K562 (cell line): Measurements from ENCODE around the gene CDIPT. TPM values are rescaled to one million over a fixed set of nuclear protein-coding genes. Genes with fewer than 3 reads are reported as not detected.
A peak's percentile ranks its signal among the peaks of the same experiment; 100 is the strongest.

Experiments used
- ATAC-seq: fragments of 200-7000 bp; cut with Tn5 transposase; 3 replicates; pipeline ENCODE4 v1.9.1; 2020; ENCODE audit warnings: moderate library complexity
- BruUV-seq: library from RNA; stranded (reverse); fragments of 400-500 nt; replicated peaks from 2 replicates; lab custom pipeline; 2021; lab: Mats Ljungman, UMichigan
- CTCF ChIA-PET: fragments of 300-600 bp; formaldehyde crosslinking; extraction: SDS; loops from one replicate; lab custom pipeline; 2021; ENCODE audit warnings: low intra/inter-chr PET ratio; lab: Yijun Ruan, JAX
- POLR2A ChIA-PET: fragments of 300-600, 350-650 bp; sonication (Branson Sonifier 250); formaldehyde crosslinking; extraction: SDS; loops from one replicate; lab custom pipeline; 2021; ENCODE audit warnings: antibody characterized with exemption, inconsistent platforms; lab: Yijun Ruan, JAX
- DNase-seq, 4 experiments: peaks; one replicate each; pipeline versions ENCODE4 v3.0.0 to v3.0.0-alpha.2; 2011 to 2018; ENCODE audit warnings: low spot score in 3 of 4, mixed read lengths in 3 of 4; ENCODE audit errors: extremely low read depth in 1 of 4
- FAIRE-seq: peaks from 2 replicates; lab custom pipeline; 2011; peaks lifted over from hg19 to GRCh38; lab: Jason Lieb, UNC
- H2AFZ ChIP-seq: 2 replicates; pipeline ENCODE4 v1.6.0; 2011; ENCODE audit warnings: low read depth, low read length, control low read depth, inconsistent platforms
- H3K27ac ChIP-seq: fragments of 200-600 bp; 3 replicates; pipeline ENCODE4 v1.8.0; 2011; ENCODE audit warnings: low read depth, mild to moderate bottlenecking, control low read depth, inconsistent platforms, low read length, moderate library complexity, mixed read lengths; ENCODE audit errors: extremely low read depth
- H3K27me3 ChIP-seq, 2 experiments: fragments of 300-600 bp in 1 of 2; 2 replicates in 1 of 2; 3 replicates in 1 of 2; pipeline versions ENCODE4 v1.6.0 to v1.8.0; 2011; ENCODE audit warnings: inconsistent platforms in 2 of 2, low read length in 2 of 2, mild to moderate bottlenecking in 1 of 2, mixed read lengths in 1 of 2, moderate library complexity in 1 of 2; ENCODE audit not compliant: control insufficient read depth in 2 of 2, insufficient read depth in 2 of 2
- H3K36me3 ChIP-seq: fragments of 300-600 bp; 3 replicates; pipeline ENCODE4 v1.8.0; 2011; ENCODE audit warnings: mild to moderate bottlenecking, low read length, inconsistent platforms; ENCODE audit not compliant: control insufficient read depth, insufficient read depth
- H3K4me1 ChIP-seq, 2 experiments: fragments of 200-600 bp in 1 of 2; replicated peaks in 1 of 2; 2 replicates in 1 of 2; 3 replicates in 1 of 2; pipeline versions ENCODE4 v1.5.1 to v1.8.0; 2011; ENCODE audit warnings: inconsistent platforms in 2 of 2, low read length in 2 of 2, mild to moderate bottlenecking in 1 of 2, mixed read lengths in 1 of 2, moderate library complexity in 1 of 2; ENCODE audit not compliant: control insufficient read depth in 2 of 2, insufficient read depth in 2 of 2
- H3K4me2 ChIP-seq: 2 replicates; pipeline ENCODE4 v1.6.1; 2011; ENCODE audit warnings: low read length, control low read depth, inconsistent platforms, mixed read lengths; ENCODE audit not compliant: insufficient read depth
- H3K4me3 ChIP-seq: fragments of 200-600 bp; sonication (generic), shearing (Covaris generic); 2 replicates; pipeline ENCODE4 v1.5.1; 2016; ENCODE audit warnings: control low read depth, inconsistent platforms
- H3K79me2 ChIP-seq: fragments of 200-600 bp; 3 replicates; pipeline ENCODE4 v1.8.0; 2011; ENCODE audit warnings: low read length, inconsistent platforms; ENCODE audit not compliant: control insufficient read depth, insufficient read depth
- H3K9ac ChIP-seq, 2 experiments: 2 replicates each; pipeline versions ENCODE4 v1.6.0 to v1.6.1; 2011; ENCODE audit warnings: low read depth in 2 of 2, low read length in 2 of 2, control low read depth in 1 of 2, inconsistent platforms in 1 of 2, mild to moderate bottlenecking in 1 of 2, mixed read lengths in 1 of 2; ENCODE audit not compliant: insufficient read depth in 1 of 2
- H3K9me1 ChIP-seq: one replicate; pipeline ENCODE4 v1.6.0; 2011; ENCODE audit warnings: inconsistent platforms, mild to moderate bottlenecking, low read length, moderate library complexity; ENCODE audit not compliant: control insufficient read depth, insufficient read depth
- H3K9me3 ChIP-seq: replicated peaks from 2 replicates; pipeline ENCODE4 v1.5.1; 2011; ENCODE audit warnings: low read depth, low read length, inconsistent platforms; ENCODE audit not compliant: control insufficient read depth, insufficient read depth
- H4K20me1 ChIP-seq: replicated peaks from 2 replicates; pipeline ENCODE4 v1.6.1; 2011; ENCODE audit warnings: low read length, inconsistent platforms, mixed read lengths; ENCODE audit not compliant: control insufficient read depth, insufficient read depth
- POLR2G ChIP-seq: fragments of 200-400 bp; formaldehyde crosslinking; IDR thresholded peaks from 2 replicates; pipeline ENCODE4 v1.6.1; 2017; ENCODE audit warnings: low read depth, mild to moderate bottlenecking, antibody characterized with exemption, low read length, moderate library complexity
- POLR2H ChIP-seq: IDR thresholded peaks from 2 replicates; pipeline ENCODE4 v1.6.1; 2016; ENCODE audit warnings: missing genetic modification characterization, low read depth, mild to moderate bottlenecking, control low read depth, missing compliant biosample characterization, moderate library complexity
- ZNF263 ChIP-seq: sonication (generic); formaldehyde crosslinking; IDR thresholded peaks from 2 replicates; pipeline ENCODE4 v1.8.0; 2022; ENCODE audit warnings: mild to moderate bottlenecking, missing genetic modification reagents, borderline replicate concordance
- WGBS: fragments of 100-300 bp; shearing (Covaris generic); methylation state at CpG from one replicate; pipeline ENCODE4 v1.1.6; 2016; ENCODE audit warnings: low coverage, mixed read lengths; ENCODE audit not compliant: insufficient coverage; ENCODE audit errors: missing lambda C conversion rate; 5-methylcytosine and 5-hydroxymethylcytosine counted together
- in situ Hi-C: fragments of 300-500 bp; cut with MboI; formaldehyde crosslinking; loops from 4 replicates; pipeline ENCODE4 v1.15.0; 2018; ENCODE audit warnings: inconsistent platforms, mixed read lengths
- intact Hi-C: fragments of 100-400 bp; cut with micrococcal nuclease; formaldehyde crosslinking; loops from 2 replicates; pipeline ENCODE4 v1.14.2; 2022
- polyA plus RNA-seq, 8 experiments: library from polyadenylated mRNA; depleted of rRNA in 4 of 8; stranded (reverse) in 5 of 8; unstranded in 3 of 8; fragments of >200 nt; fragmentation: Nextera tagmentation in 2 of 8; fragmentation: Illumina TruSeq in 1 of 8; extraction: Ambion mirVana in 2 of 8; extraction: Trizol in 1 of 8; gene quantifications; 2 replicates each; pipeline versions ENCODE4 v1.2.1 to v1.2.3, GENCODE V29; 2011 to 2014; ENCODE audit warnings: inconsistent platforms in 1 of 8, missing spikeins in 1 of 8
- total RNA-seq, 7 experiments: library from RNA; depleted of rRNA in 6 of 7; stranded (reverse); fragments of >200 nt in 6 of 7; fragmentation: Illumina TruSeq in 2 of 7; extraction: Trizol in 2 of 7; gene quantifications; 2 replicates each; pipeline versions ENCODE4 v1.2.1 to v1.2.3, GENCODE V29; 2011 to 2021; ENCODE audit warnings: low replicate concordance in 1 of 7

Gene CDIPT
- total and polyA plus RNA-seq, 9 of the 15 experiments (the other 6 are each of a cell fraction or from before 2014, with no cell fraction given), result 1.3 to 37.0 (median 23.0) TPM

GRCh38 chr16:29911676-29912010, 48.6 kb upstream of the CDIPT start:
- intact Hi-C loops, result no loop called here
- Histone ChIP-seq H3K27ac (no peak overlapping the region), H3K36me3 (peaks cover 8% of the 10 kb centered on the region; the same call in 2 of the 3 replicates), H3K4me1 (peaks cover 0 to 14% of the 10 kb centered on the region in 2 experiments; a peak in 2 of 5 replicates), H4K20me1 (no peaks in the 10 kb centered on the region), H3K79me2 (no peaks in the 10 kb centered on the region), H3K4me2 (no peak overlapping the region), H3K9me1 (no peaks in the 10 kb centered on the region)
- CTCF ChIA-PET, result interaction anchor here (0.6 kb wide), 1 partner anchor 108 kb away, joined by 4 read pairs; no protein-coding TSS in a partner anchor
- ATAC-seq (peak; percentile 28), FAIRE-seq (no peak)
- TF ChIP-seq POLR2G (peak; percentile 39; the same call in 1 of the 2 replicates), ZNF263 (CRISPR knock-in tag) (peak; percentile 9; the same call in 1 of the 2 replicates), POLR2H (no peak)
- TF ChIP-seq, all 486 proteins: peak for 2
- in situ Hi-C loops, result no loop called here
- POLR2A ChIA-PET, result interaction anchor here (1.1 to 1.3 kb wide), 2 partner anchors 10 to 12 kb away, joined by 5 read pairs; partner anchors contain the start of genes ASPHD1 and SEZ6L2
- WGBS, result 66% methylated on average over 8 of the region's 15 CpGs
- H3K4me3 ChIP-seq, result no peak overlapping the region
- no peaks in the 10 kb centered on the region for H3K27me3 ChIP-seq
- DNase-seq, result no peak
- H3K9me3 ChIP-seq, result no peaks in the 10 kb centered on the region
- no TSS peak for BruUV-seq
- H3K9ac ChIP-seq, result peak overlapping the region in 1 of 2 experiments; percentile 68; a peak in 2 of 4 replicates
- no peak overlapping the region for H2AFZ ChIP-seq
